Endothelial cell of umbilical vein (primary cell): ENCODE data around the gene GCNT1.

Experiments
- CTCF ChIP-seq, 2 donors: IDR thresholded peaks; 1 replicate in 1 of 2; 2 replicates in 1 of 2; pipeline ENCODE4 v1.5.1; 2011; ENCODE audit warnings: low read length in 2 of 2, mild to moderate bottlenecking in 2 of 2, moderate library complexity in 2 of 2, control low read depth in 1 of 2, inconsistent platforms in 1 of 2, low read depth in 1 of 2; ENCODE audit not compliant: insufficient read depth in 1 of 2; ENCODE audit errors: extremely low read depth in 1 of 2
- EZH2 ChIP-seq: IDR thresholded peaks from 2 replicates; pipeline ENCODE4 v1.6.1; 2012; ENCODE audit warnings: borderline replicate concordance, low read depth, mild to moderate bottlenecking, moderate library complexity, low read length, inconsistent platforms; ENCODE audit not compliant: severe bottlenecking
- FOS ChIP-seq: IDR thresholded peaks from 2 replicates; pipeline ENCODE4 v1.6.1; 2011; ENCODE audit warnings: mild to moderate bottlenecking, low read length, moderate library complexity, borderline replicate concordance; ENCODE audit not compliant: insufficient read depth
- GATA2 ChIP-seq: IDR thresholded peaks from 2 replicates; pipeline ENCODE4 v1.7.0; 2011; ENCODE audit warnings: low read depth, mild to moderate bottlenecking, moderate library complexity, mixed read lengths, low read length; ENCODE audit not compliant: insufficient read length, insufficient read depth
- MYC ChIP-seq: IDR thresholded peaks from one replicate; pipeline ENCODE4 v1.6.1; 2011; ENCODE audit warnings: mild to moderate bottlenecking, low read depth, low read length
- POLR2A ChIP-seq: IDR thresholded peaks from 2 replicates; pipeline ENCODE4 v1.6.1; 2012; ENCODE audit warnings: low read depth, mild to moderate bottlenecking, control low read depth, low read length
- POLR2AphosphoS5 ChIP-seq: IDR thresholded peaks from 2 replicates; pipeline ENCODE4 v1.6.1; 2012; ENCODE audit warnings: low read depth, mild to moderate bottlenecking, control low read depth, low read length, moderate library complexity; ENCODE audit not compliant: insufficient read depth
- TF ChIP-seq, protein P1 (sequence below): IDR thresholded peaks from 2 replicates; pipeline ENCODE4 v1.6.1; 2011; ENCODE audit not compliant: insufficient read depth, insufficient read length

- TF ChIP-seq CTCF (IDR thresholded peaks at IDR 0.05; ENCODE audit: extremely low read depth in 1 of 2, insufficient read depth in 1 of 2, low read depth in 1 of 2, low read length in 2 of 2) (no peak), POLR2A (no peak), MYC (no peak), POLR2AphosphoS5 (no peak), GATA2 (no peak), EZH2 (no peak), FOS (no peak)
- TF ChIP-seq, protein P1, sequence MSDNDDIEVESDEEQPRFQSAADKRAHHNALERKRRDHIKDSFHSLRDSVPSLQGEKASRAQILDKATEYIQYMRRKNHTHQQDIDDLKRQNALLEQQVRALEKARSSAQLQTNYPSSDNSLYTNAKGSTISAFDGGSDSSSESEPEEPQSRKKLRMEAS, result no peak
Observed at GRCh38 chr9:76545191-76545590, 86.2 kb downstream of the GCNT1 start.
